PC-3 (cell line): ENCODE measurements around the gene CCDC112.

Experiments
- CTCF ChIP-seq: fragments of 300-600 bp; sonication (generic); conservative IDR thresholded peaks from 2 replicates; pipeline ENCODE4 v1.5.1; 2017; ENCODE audit warnings: antibody characterized with exemption, low read depth, mild to moderate bottlenecking, low read length
- EZH2 ChIP-seq: fragments of 300-600 bp; sonication (generic); IDR thresholded peaks from one replicate; pipeline ENCODE4 v1.6.1; 2017; ENCODE audit warnings: antibody characterized with exemption, mild to moderate bottlenecking, low read length; ENCODE audit not compliant: unreplicated experiment
- EZH2phosphoT487 ChIP-seq: fragments of 300-600 bp; sonication (generic); IDR thresholded peaks from 2 replicates; pipeline ENCODE4 v1.6.1; 2018; ENCODE audit warnings: mild to moderate bottlenecking, antibody characterized with exemption, low read length, borderline replicate concordance

GRCh38 chr5:115309751-115310370 is 13.4 kb upstream of the CCDC112 start:
- TF ChIP-seq CTCF (peak; percentile 80), EZH2 (no peak), EZH2phosphoT487 (no peak)
